Measurements from ENCODE around the gene GRM5.

Gene GRM5

GRCh38 chr11:88617226-88617625, 448.6 kb downstream of the GRM5 start:
- no peak for TF ChIP-seq CTCF (IDR thresholded peaks at IDR 0.05; ENCODE audit: low read depth, low read length, missing control alignments)
- H3K4me3 ChIP-seq (replicated peaks; ENCODE audit: low read depth, low read length): no peak overlapping the region
- no peak for DNase-seq (ENCODE audit: extremely low read depth, low read depth)

GRCh38 chr11:88604260-88604659, 461.5 kb downstream of the GRM5 start:
- no peak for TF ChIP-seq CTCF (IDR thresholded peaks at IDR 0.05; ENCODE audit: low read depth, low read length, missing control alignments)
- no peak overlapping the region for H3K4me3 ChIP-seq (replicated peaks; ENCODE audit: low read depth, low read length)
- no peak for DNase-seq (ENCODE audit: extremely low read depth, low read depth)

GRCh38 chr11:88603091-88603867, 462.5 kb downstream of the GRM5 start:
- no peak overlapping the region for H3K4me3 ChIP-seq (replicated peaks; ENCODE audit: low read depth, low read length)
- DNase-seq (ENCODE audit: extremely low read depth, low read depth): no peak
- no peak for TF ChIP-seq CTCF (IDR thresholded peaks at IDR 0.05; ENCODE audit: low read depth, low read length, missing control alignments)

GRCh38 chr11:88597387-88597786, 468.4 kb downstream of the GRM5 start:
- DNase-seq (ENCODE audit: extremely low read depth, low read depth): no peak
- no peak for TF ChIP-seq CTCF (IDR thresholded peaks at IDR 0.05; ENCODE audit: low read depth, low read length, missing control alignments)
- no peak overlapping the region for H3K4me3 ChIP-seq (replicated peaks; ENCODE audit: low read depth, low read length)

- no peak for DNase-seq (ENCODE audit: extremely low read depth, low read depth)
- no peak overlapping the region for H3K4me3 ChIP-seq (replicated peaks; ENCODE audit: low read depth, low read length)
- TF ChIP-seq CTCF (IDR thresholded peaks at IDR 0.05; ENCODE audit: low read depth, low read length, missing control alignments): no peak
Observed at GRCh38 chr11:88596786-88597185, 469.0 kb downstream of the GRM5 start.

GRCh38 chr11:88594274-88594950, 471.4 kb downstream of the GRM5 start:
- TF ChIP-seq CTCF (IDR thresholded peaks at IDR 0.05; ENCODE audit: low read depth, low read length, missing control alignments): no peak
- no peak overlapping the region for H3K4me3 ChIP-seq (replicated peaks; ENCODE audit: low read depth, low read length)
- DNase-seq (ENCODE audit: extremely low read depth, low read depth): no peak
